K562 (cell line): ENCODE results near the gene MBP. TPM values are rescaled to one million over a fixed set of nuclear protein-coding genes. Genes with fewer than 3 reads are reported as not detected.

Source experiments
- ATAC-seq: fragments of 200-7000 bp; cut with Tn5 transposase; 3 replicates; pipeline ENCODE4 v1.9.1; 2020; ENCODE audit warnings: moderate library complexity
- BruUV-seq: library from RNA; stranded (reverse); fragments of 400-500 nt; replicated peaks from 2 replicates; lab custom pipeline; 2021; lab: Mats Ljungman, UMichigan
- CTCF ChIA-PET: fragments of 300-600 bp; formaldehyde crosslinking; extraction: SDS; loops from one replicate; lab custom pipeline; 2021; ENCODE audit warnings: low intra/inter-chr PET ratio; lab: Yijun Ruan, JAX
- POLR2A ChIA-PET: fragments of 300-600, 350-650 bp; sonication (Branson Sonifier 250); formaldehyde crosslinking; extraction: SDS; loops from one replicate; lab custom pipeline; 2021; ENCODE audit warnings: antibody characterized with exemption, inconsistent platforms; lab: Yijun Ruan, JAX
- DNase-seq, 4 experiments: peaks; one replicate each; pipeline versions ENCODE4 v3.0.0 to v3.0.0-alpha.2; 2011 to 2018; ENCODE audit warnings: low spot score in 3 of 4, mixed read lengths in 3 of 4; ENCODE audit errors: extremely low read depth in 1 of 4
- FAIRE-seq: peaks from 2 replicates; lab custom pipeline; 2011; peaks lifted over from hg19 to GRCh38; lab: Jason Lieb, UNC
- H2AFZ ChIP-seq: 2 replicates; pipeline ENCODE4 v1.6.0; 2011; ENCODE audit warnings: low read depth, low read length, control low read depth, inconsistent platforms
- H3K27ac ChIP-seq: fragments of 200-600 bp; 3 replicates; pipeline ENCODE4 v1.8.0; 2011; ENCODE audit warnings: low read depth, mild to moderate bottlenecking, control low read depth, inconsistent platforms, low read length, moderate library complexity, mixed read lengths; ENCODE audit errors: extremely low read depth
- H3K27me3 ChIP-seq, 2 experiments: fragments of 300-600 bp in 1 of 2; 2 replicates in 1 of 2; 3 replicates in 1 of 2; pipeline versions ENCODE4 v1.6.0 to v1.8.0; 2011; ENCODE audit warnings: inconsistent platforms in 2 of 2, low read length in 2 of 2, mild to moderate bottlenecking in 1 of 2, mixed read lengths in 1 of 2, moderate library complexity in 1 of 2; ENCODE audit not compliant: control insufficient read depth in 2 of 2, insufficient read depth in 2 of 2
- H3K36me3 ChIP-seq: fragments of 300-600 bp; 3 replicates; pipeline ENCODE4 v1.8.0; 2011; ENCODE audit warnings: mild to moderate bottlenecking, low read length, inconsistent platforms; ENCODE audit not compliant: control insufficient read depth, insufficient read depth
- H3K4me1 ChIP-seq, 2 experiments: fragments of 200-600 bp in 1 of 2; replicated peaks in 1 of 2; 2 replicates in 1 of 2; 3 replicates in 1 of 2; pipeline versions ENCODE4 v1.5.1 to v1.8.0; 2011; ENCODE audit warnings: inconsistent platforms in 2 of 2, low read length in 2 of 2, mild to moderate bottlenecking in 1 of 2, mixed read lengths in 1 of 2, moderate library complexity in 1 of 2; ENCODE audit not compliant: control insufficient read depth in 2 of 2, insufficient read depth in 2 of 2
- H3K4me2 ChIP-seq: 2 replicates; pipeline ENCODE4 v1.6.1; 2011; ENCODE audit warnings: low read length, control low read depth, inconsistent platforms, mixed read lengths; ENCODE audit not compliant: insufficient read depth
- H3K4me3 ChIP-seq: fragments of 200-600 bp; sonication (generic), shearing (Covaris generic); 2 replicates; pipeline ENCODE4 v1.5.1; 2016; ENCODE audit warnings: control low read depth, inconsistent platforms
- H3K79me2 ChIP-seq: fragments of 200-600 bp; 3 replicates; pipeline ENCODE4 v1.8.0; 2011; ENCODE audit warnings: low read length, inconsistent platforms; ENCODE audit not compliant: control insufficient read depth, insufficient read depth
- H3K9ac ChIP-seq, 2 experiments: 2 replicates each; pipeline versions ENCODE4 v1.6.0 to v1.6.1; 2011; ENCODE audit warnings: low read depth in 2 of 2, low read length in 2 of 2, control low read depth in 1 of 2, inconsistent platforms in 1 of 2, mild to moderate bottlenecking in 1 of 2, mixed read lengths in 1 of 2; ENCODE audit not compliant: insufficient read depth in 1 of 2
- H3K9me1 ChIP-seq: one replicate; pipeline ENCODE4 v1.6.0; 2011; ENCODE audit warnings: inconsistent platforms, mild to moderate bottlenecking, low read length, moderate library complexity; ENCODE audit not compliant: control insufficient read depth, insufficient read depth
- H3K9me3 ChIP-seq: replicated peaks from 2 replicates; pipeline ENCODE4 v1.5.1; 2011; ENCODE audit warnings: low read depth, low read length, inconsistent platforms; ENCODE audit not compliant: control insufficient read depth, insufficient read depth
- H4K20me1 ChIP-seq: replicated peaks from 2 replicates; pipeline ENCODE4 v1.6.1; 2011; ENCODE audit warnings: low read length, inconsistent platforms, mixed read lengths; ENCODE audit not compliant: control insufficient read depth, insufficient read depth
- HMG20B ChIP-seq: fragments of 250-450 bp; sonication (Bioruptor Pico); IDR thresholded peaks from 2 replicates; pipeline ENCODE4 v1.5.0; 2021; ENCODE audit warnings: mild to moderate bottlenecking
- KDM4B ChIP-seq, 2 experiments: fragments of 450-650 bp in 1 of 2; sonication (generic) in 1 of 2; IDR thresholded peaks; 2 replicates each; pipeline ENCODE4 v1.6.1; 2016 to 2017; ENCODE audit warnings: borderline replicate concordance in 2 of 2, antibody characterized with exemption in 1 of 2, low read depth in 1 of 2, mild to moderate bottlenecking in 1 of 2
- POLR3A ChIP-seq: IDR thresholded peaks from 2 replicates; pipeline ENCODE4 v1.6.1; 2011; ENCODE audit warnings: borderline replicate concordance, mild to moderate bottlenecking, moderate library complexity; ENCODE audit not compliant: insufficient read length, insufficient read depth; ENCODE audit errors: extremely low read depth
- ZBTB1 ChIP-seq: sonication (generic); formaldehyde crosslinking; IDR thresholded peaks from 2 replicates; pipeline ENCODE4 v1.8.1; 2023; ENCODE audit warnings: missing genetic modification reagents, low read depth, mild to moderate bottlenecking, borderline replicate concordance
- WGBS: fragments of 100-300 bp; shearing (Covaris generic); methylation state at CpG from one replicate; pipeline ENCODE4 v1.1.6; 2016; ENCODE audit warnings: low coverage, mixed read lengths; ENCODE audit not compliant: insufficient coverage; ENCODE audit errors: missing lambda C conversion rate; 5-methylcytosine and 5-hydroxymethylcytosine counted together
- in situ Hi-C: fragments of 300-500 bp; cut with MboI; formaldehyde crosslinking; loops from 4 replicates; pipeline ENCODE4 v1.15.0; 2018; ENCODE audit warnings: inconsistent platforms, mixed read lengths
- intact Hi-C: fragments of 100-400 bp; cut with micrococcal nuclease; formaldehyde crosslinking; loops from 2 replicates; pipeline ENCODE4 v1.14.2; 2022
- polyA plus RNA-seq, 8 experiments: library from polyadenylated mRNA; depleted of rRNA in 4 of 8; stranded (reverse) in 5 of 8; unstranded in 3 of 8; fragments of >200 nt; fragmentation: Nextera tagmentation in 2 of 8; fragmentation: Illumina TruSeq in 1 of 8; extraction: Ambion mirVana in 2 of 8; extraction: Trizol in 1 of 8; gene quantifications; 2 replicates each; pipeline versions ENCODE4 v1.2.1 to v1.2.3, GENCODE V29; 2011 to 2014; ENCODE audit warnings: inconsistent platforms in 1 of 8, missing spikeins in 1 of 8
- total RNA-seq, 7 experiments: library from RNA; depleted of rRNA in 6 of 7; stranded (reverse); fragments of >200 nt in 6 of 7; fragmentation: Illumina TruSeq in 2 of 7; extraction: Trizol in 2 of 7; gene quantifications; 2 replicates each; pipeline versions ENCODE4 v1.2.1 to v1.2.3, GENCODE V29; 2011 to 2021; ENCODE audit warnings: low replicate concordance in 1 of 7
- TF ChIP-seq, protein P1 (sequence below): fragments of 250-450 bp; sonication (Bioruptor Pico); IDR thresholded peaks from 2 replicates; pipeline ENCODE4 v1.8.0; 2021; ENCODE audit warnings: mild to moderate bottlenecking, moderate library complexity

Gene MBP
- total and polyA plus RNA-seq, 9 of the 15 experiments (the other 6 are each of a cell fraction or from before 2014, with no cell fraction given): 0.09 TPM; not detected in 8

GRCh38 chr18:77008006-77008405 is 124.6 kb downstream of the MBP start:
- FAIRE-seq (no peak), DNase-seq (no peak), ATAC-seq (no peak)
- ChIA-PET POLR2A (no interaction called here), CTCF (no interaction called here)
- Histone ChIP-seq H3K79me2 (no peaks in the 10 kb centered on the region), H3K9ac (no peak overlapping the region), H3K4me3 (no peak overlapping the region), H3K4me2 (no peak overlapping the region), H4K20me1 (no peaks in the 10 kb centered on the region), H2AFZ (no peak overlapping the region), H3K27ac (no peak overlapping the region), H3K36me3 (no peaks in the 10 kb centered on the region)
- BruUV-seq: no TSS peak
- WGBS: 0% methylated on average over 4 of the region's 13 CpGs
- in situ Hi-C loops: no loop called here
- intact Hi-C loops: loop anchor here (10.0 kb wide), 1 partner anchor 47 kb away; no protein-coding TSS in a partner anchor
- TF ChIP-seq POLR3A: no peak
- TF ChIP-seq HMG20B: no peak
- TF ChIP-seq, protein P1, sequence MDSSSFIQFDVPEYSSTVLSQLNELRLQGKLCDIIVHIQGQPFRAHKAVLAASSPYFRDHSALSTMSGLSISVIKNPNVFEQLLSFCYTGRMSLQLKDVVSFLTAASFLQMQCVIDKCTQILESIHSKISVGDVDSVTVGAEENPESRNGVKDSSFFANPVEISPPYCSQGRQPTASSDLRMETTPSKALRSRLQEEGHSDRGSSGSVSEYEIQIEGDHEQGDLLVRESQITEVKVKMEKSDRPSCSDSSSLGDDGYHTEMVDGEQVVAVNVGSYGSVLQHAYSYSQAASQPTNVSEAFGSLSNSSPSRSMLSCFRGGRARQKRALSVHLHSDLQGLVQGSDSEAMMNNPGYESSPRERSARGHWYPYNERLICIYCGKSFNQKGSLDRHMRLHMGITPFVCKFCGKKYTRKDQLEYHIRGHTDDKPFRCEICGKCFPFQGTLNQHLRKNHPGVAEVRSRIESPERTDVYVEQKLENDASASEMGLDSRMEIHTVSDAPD (CRISPR knock-in tag): no peak
- no peak for TF ChIP-seq ZBTB1 (CRISPR knock-in tag)
- no peak for TF ChIP-seq KDM4B (IDR thresholded peaks at IDR 0.05; ENCODE audit: borderline replicate concordance in 2 of 2, low read depth in 1 of 2)
- TF ChIP-seq, all 486 proteins: peak for 0
- H3K4me1 ChIP-seq: no peaks in the 10 kb centered on the region
- H3K9me3 ChIP-seq: no peaks in the 10 kb centered on the region
- H3K27me3 ChIP-seq: peaks cover 4 to 70% of the 10 kb centered on the region in 2 experiments; a peak in 4 of 5 replicates
- no peaks in the 10 kb centered on the region for H3K9me1 ChIP-seq
